ENCODE measurements around the gene MAPK1. TPM values are rescaled to one million over a fixed set of nuclear protein-coding genes. Genes with fewer than 3 reads are reported as not detected.
"Not testable (repeated sequence)": the region's sequence is repeated elsewhere in the genome, so short reads cannot be mapped to it uniquely, and the experiment has no call there.

Gene MAPK1
- total RNA-seq, 1 donor from 2014 or later, result 148 TPM

GRCh38 chr22:21898354-21898896 is 31.0 kb upstream of the MAPK1 start:
- no peaks in the 10 kb centered on the region for H3K9me3 ChIP-seq (ENCODE audit: insufficient read depth, low read depth, low read length)
- TF ChIP-seq EZH2 (IDR thresholded peaks at IDR 0.05; ENCODE audit: insufficient read depth, low read length) (no peak), CTCF (IDR thresholded peaks at IDR 0.05; ENCODE audit: insufficient read depth, low read depth, low read length) (no peak)
- no peak for FAIRE-seq
- Mint-ChIP-seq H3K27ac (ENCODE audit: unreplicated experiment) (no peak overlapping the region), H3K9me3 (ENCODE audit: unreplicated experiment) (no peaks in the 10 kb centered on the region), H3K27me3 (ENCODE audit: low read depth, unreplicated experiment) (no peaks in the 10 kb centered on the region), H3K4me1 (ENCODE audit: low read depth, unreplicated experiment) (no peaks in the 10 kb centered on the region), H3K4me3 (ENCODE audit: unreplicated experiment) (no peak overlapping the region), H3K36me3 (ENCODE audit: low read depth, unreplicated experiment) (no peaks in the 10 kb centered on the region)
- H3K9ac ChIP-seq (ENCODE audit: low read length), result no peak overlapping the region
- no peaks in the 10 kb centered on the region for H4K20me1 ChIP-seq (ENCODE audit: insufficient read depth, low read length)
- no peak overlapping the region for H3K4me2 ChIP-seq (ENCODE audit: low read length)
- H3K4me1 ChIP-seq (ENCODE audit: insufficient read depth, low read length), result no peaks in the 10 kb centered on the region
- H3K79me2 ChIP-seq (ENCODE audit: insufficient read depth, low read length), result no peaks in the 10 kb centered on the region
- H3K27ac ChIP-seq (ENCODE audit: low read depth, low read length), result no peak overlapping the region
- no peak for DNase-seq (ENCODE audit: low read depth)
- H3K4me3 ChIP-seq (ENCODE audit: insufficient read depth, low read depth, low read length), result no peak overlapping the region
- H2AFZ ChIP-seq (ENCODE audit: low read depth, low read length), result no peak overlapping the region
- H3K36me3 ChIP-seq (ENCODE audit: insufficient read depth, low read length), result no peaks in the 10 kb centered on the region
- no peaks in the 10 kb centered on the region for H3K27me3 ChIP-seq (ENCODE audit: insufficient read depth, low read length)

- no peaks in the 10 kb centered on the region for H3K9me3 ChIP-seq (ENCODE audit: insufficient read depth, low read depth, low read length)
- H3K27ac ChIP-seq (ENCODE audit: low read depth, low read length), result no peak overlapping the region
- Mint-ChIP-seq H3K27ac (ENCODE audit: unreplicated experiment) (no peak overlapping the region), H3K4me1 (ENCODE audit: low read depth, unreplicated experiment) (no peaks in the 10 kb centered on the region), H3K36me3 (ENCODE audit: low read depth, unreplicated experiment) (no peaks in the 10 kb centered on the region), H3K9me3 (ENCODE audit: unreplicated experiment) (no peaks in the 10 kb centered on the region), H3K27me3 (ENCODE audit: low read depth, unreplicated experiment) (no peaks in the 10 kb centered on the region), H3K4me3 (ENCODE audit: unreplicated experiment) (no peak overlapping the region)
- TF ChIP-seq EZH2 (IDR thresholded peaks at IDR 0.05; ENCODE audit: insufficient read depth, low read length) (no peak), CTCF (IDR thresholded peaks at IDR 0.05; ENCODE audit: insufficient read depth, low read depth, low read length) (no peak)
- no peaks in the 10 kb centered on the region for H3K36me3 ChIP-seq (ENCODE audit: insufficient read depth, low read length)
- H3K27me3 ChIP-seq (ENCODE audit: insufficient read depth, low read length), result no peaks in the 10 kb centered on the region
- H3K4me1 ChIP-seq (ENCODE audit: insufficient read depth, low read length), result no peaks in the 10 kb centered on the region
- no peak overlapping the region for H3K4me3 ChIP-seq (ENCODE audit: insufficient read depth, low read depth, low read length)
- H3K9ac ChIP-seq (ENCODE audit: low read length), result no peak overlapping the region
- H3K4me2 ChIP-seq (ENCODE audit: low read length), result no peak overlapping the region
- H4K20me1 ChIP-seq (ENCODE audit: insufficient read depth, low read length), result no peaks in the 10 kb centered on the region
- DNase-seq (ENCODE audit: low read depth) (no peak), FAIRE-seq (no peak)
- H3K79me2 ChIP-seq (ENCODE audit: insufficient read depth, low read length), result no peaks in the 10 kb centered on the region
- no peak overlapping the region for H2AFZ ChIP-seq (ENCODE audit: low read depth, low read length)
These were observed 29.6 kb upstream of the MAPK1 start for GRCh38 chr22:21896951-21897513.

- not testable (repeated sequence) for H3K27ac ChIP-seq (ENCODE audit: low read depth, low read length); H3K4me3 Mint-ChIP-seq (ENCODE audit: unreplicated experiment); H4K20me1 ChIP-seq (ENCODE audit: insufficient read depth, low read length); H3K27me3 Mint-ChIP-seq (ENCODE audit: low read depth, unreplicated experiment); H3K27me3 ChIP-seq (ENCODE audit: insufficient read depth, low read length); H3K27ac Mint-ChIP-seq (ENCODE audit: unreplicated experiment); H3K4me1 Mint-ChIP-seq (ENCODE audit: low read depth, unreplicated experiment); DNase-seq (ENCODE audit: low read depth); H3K36me3 ChIP-seq (ENCODE audit: insufficient read depth, low read length); H3K4me3 ChIP-seq (ENCODE audit: insufficient read depth, low read depth, low read length); H3K9me3 Mint-ChIP-seq (ENCODE audit: unreplicated experiment); H2AFZ ChIP-seq (ENCODE audit: low read depth, low read length); H3K79me2 ChIP-seq (ENCODE audit: insufficient read depth, low read length); H3K9me3 ChIP-seq (ENCODE audit: insufficient read depth, low read depth, low read length); H3K36me3 Mint-ChIP-seq (ENCODE audit: low read depth, unreplicated experiment); H3K4me1 ChIP-seq (ENCODE audit: insufficient read depth, low read length); FAIRE-seq; H3K4me2 ChIP-seq (ENCODE audit: low read length); H3K9ac ChIP-seq (ENCODE audit: low read length)
These were observed 28.8 kb upstream of the MAPK1 start for GRCh38 chr22:21896275-21896674.
